CD4-positive, alpha-beta T cell treated with Interleukin-4 for 1 hour (primary cell): Measurements from ENCODE around the gene CPLX1.
A peak's percentile ranks its signal among the peaks of the same experiment; 100 is the strongest.
"Not testable (repeated sequence)": the region's sequence is repeated elsewhere in the genome, so short reads cannot be mapped to it uniquely, and the experiment has no call there.

Experiments
- DNase-seq, 2 donors: peaks; one replicate each; pipeline ENCODE4 v3.0.0-alpha.2; 2020 to 2022

The CPLX1 gene

DNA sequence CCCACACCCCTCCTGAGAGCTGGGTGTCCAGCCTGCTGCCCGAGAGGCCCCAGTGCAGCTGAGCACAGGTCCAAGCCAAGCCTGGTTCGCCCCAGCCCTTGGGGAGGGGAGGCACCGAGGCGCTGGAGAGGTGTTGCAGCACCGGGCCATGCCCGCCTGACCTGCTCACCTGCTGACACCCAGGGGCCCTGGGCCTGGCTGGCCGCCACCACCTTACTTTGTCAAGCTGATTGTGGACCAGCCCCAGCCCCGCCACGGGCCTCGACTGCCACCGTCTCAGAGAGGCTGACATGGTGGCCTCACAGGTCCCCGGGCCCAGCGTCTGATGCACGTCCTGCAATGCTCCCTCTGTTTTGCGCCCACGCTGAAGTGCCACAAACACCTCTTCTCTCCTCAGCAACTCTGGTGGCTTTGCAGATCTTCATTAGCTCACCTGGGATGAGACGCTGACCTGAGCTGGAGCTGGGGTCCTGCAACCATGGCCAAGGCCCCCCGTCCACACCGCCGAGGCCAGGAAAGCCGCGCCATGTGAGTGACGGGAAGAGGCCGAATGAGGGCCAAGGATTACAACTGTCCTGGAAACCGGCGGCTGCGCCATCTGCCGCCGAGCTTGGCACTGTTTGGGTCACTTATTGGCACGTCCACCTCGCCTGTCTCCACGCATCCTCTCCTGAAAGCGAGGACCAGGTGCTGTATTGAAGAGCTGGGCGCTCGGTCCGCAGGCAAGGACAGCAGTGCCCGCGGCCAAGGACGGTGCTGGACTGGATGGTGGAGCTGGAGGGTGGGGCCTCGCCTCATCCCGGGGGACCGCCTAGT lies 7.6 kb downstream of the CPLX1 start:
- no peak for DNase-seq

DNA sequence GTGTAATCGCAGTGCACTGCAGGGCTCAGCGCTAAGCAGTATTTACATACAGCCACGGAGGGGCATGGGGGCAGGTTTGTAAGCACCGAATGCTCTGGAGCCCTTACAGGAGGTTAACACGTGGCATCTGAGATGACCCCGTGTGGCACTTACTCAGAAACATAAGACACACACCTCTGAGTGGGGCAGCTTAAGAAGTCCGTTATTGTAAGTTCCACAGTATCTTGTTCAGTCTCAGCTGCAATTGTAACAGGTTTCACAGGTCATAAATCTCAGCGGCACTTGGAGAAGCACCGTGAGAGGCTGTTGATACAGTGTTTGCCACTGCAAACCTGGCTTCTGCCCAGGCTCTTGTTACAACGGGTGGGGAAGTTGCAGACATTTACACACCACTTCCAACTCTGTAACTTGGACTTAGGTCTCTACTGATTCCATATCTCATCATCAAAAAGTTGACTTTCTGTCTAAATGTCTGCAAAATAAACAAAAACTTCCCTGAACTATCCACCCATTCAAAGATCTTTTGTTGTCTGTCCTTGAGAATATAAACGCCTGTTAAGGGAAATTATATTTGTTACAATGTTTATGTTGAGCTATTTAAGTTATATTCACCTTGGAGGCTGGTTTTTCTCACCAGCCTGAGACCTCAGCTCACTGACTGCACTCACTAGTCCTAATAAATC lies 10.3 kb downstream of the CPLX1 start:
- DNase-seq, result no peak

DNA sequence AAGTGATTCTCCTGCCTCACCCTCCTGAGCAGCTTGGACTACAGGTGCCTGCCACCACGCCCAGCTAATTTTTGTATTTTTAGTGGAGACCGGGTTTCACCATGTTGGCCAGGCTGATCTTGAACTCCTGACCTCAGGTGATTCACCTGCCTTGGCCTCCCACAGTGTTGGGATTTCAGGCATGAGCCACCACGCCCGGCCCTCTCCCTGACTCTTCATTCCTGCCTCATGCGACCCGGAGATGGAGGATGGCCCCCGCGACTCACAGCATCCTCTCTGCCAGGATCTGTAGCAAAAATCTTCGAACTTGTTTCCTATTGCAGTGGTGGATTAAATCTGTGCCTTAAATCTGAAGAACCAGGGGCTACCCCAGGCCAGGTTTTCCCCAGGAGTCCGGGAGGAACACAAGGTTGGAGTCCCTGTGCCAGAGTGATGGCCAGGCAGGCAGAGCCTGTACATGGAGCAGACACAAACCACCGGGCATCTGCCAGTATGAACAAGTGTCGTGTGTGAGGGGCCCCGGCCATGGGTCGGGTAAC lies 11.5 kb downstream of the CPLX1 start:
- no peak for DNase-seq

DNA sequence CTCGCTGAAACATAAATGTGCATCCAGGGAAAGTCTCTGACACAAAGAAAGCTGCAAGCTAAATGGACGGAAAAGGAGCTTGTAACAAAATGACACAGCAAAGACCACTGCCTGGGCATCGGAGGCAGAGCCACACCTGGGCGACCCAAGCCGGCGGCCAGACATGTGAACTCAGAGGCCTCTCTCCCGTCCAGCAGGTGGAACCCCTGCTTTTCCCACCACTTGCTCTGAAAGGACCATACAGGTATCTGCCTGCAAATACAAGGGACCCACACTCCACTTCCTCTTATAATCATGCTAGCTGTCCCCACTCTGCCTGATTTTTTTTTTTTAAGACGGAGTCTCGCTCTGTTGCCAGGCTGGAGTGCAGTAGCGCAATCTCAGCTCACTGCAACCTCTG lies 12.0 kb downstream of the CPLX1 start:
- no peak for DNase-seq

DNA sequence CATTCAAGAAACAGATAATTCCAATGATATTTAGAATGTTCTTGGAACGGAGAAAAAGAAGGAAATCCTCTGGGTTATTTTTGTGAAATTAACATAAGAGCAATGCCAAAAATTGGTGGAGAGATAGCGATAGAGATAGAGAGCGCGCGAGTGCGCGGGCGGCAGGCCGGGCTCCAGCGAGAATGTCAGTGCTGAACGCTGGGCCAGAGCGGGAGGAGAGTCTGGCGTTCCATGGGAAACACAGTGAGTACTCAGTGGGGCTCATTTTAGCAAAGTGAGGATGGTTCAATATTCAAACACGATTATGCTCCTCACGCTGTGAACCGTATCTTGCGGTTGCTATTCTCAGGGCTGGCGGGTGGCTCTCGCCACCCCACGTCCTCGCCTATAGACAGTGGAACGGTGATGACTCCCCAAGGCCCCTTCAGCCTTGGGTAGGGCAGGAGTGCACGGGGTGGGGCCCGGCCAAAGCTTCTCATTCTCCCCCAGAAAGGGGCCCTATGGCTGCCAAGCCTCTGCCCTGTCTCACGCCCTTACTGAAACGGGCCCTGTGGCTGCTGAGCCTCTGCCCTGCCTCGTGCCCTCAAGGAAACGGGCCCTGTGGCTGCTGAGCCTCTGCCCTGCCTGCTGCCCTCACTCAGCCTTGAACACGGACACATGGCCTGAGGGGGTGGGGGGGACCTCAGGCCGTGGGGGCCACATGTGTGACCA lies 16.9 kb downstream of the CPLX1 start:
- DNase-seq, result no peak

DNA sequence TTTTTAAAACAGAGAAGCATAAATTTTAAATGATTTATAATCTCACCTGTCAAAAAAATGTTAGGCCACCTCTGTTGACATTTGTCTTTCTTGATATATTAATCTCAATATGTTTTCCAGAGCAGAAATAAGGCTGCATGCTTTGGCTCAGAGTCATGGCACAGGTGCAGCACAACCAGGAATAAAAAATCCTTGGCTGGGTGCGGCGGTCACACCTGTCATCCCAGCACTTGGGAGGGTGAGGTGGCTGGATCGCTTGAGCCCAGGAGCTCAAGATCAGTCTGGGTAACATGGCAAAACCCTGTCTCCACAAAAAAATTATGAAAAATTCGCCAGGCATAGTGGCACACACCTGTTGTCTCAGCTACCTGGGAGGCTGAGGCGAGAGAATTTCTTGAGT lies 18.1 kb downstream of the CPLX1 start:
- no peak for DNase-seq

DNA sequence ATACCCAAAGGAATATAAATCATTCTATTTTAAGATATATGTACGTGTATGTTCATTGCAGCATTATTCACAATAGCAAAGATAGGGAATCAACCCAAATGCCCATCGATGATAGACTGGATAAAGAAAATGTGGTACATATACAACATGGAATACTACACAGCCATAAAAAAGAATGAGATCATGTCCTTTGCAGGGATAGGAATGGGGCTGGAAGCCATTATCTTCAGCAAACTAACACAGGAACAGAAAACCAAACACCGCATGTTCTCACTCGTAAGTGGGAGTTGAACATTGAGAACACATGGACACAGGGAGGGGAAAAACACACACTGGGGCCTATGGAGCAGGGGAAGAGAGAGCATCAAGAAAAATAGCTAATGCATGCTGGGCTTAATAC lies 18.9 kb downstream of the CPLX1 start:
- DNase-seq, result not testable (repeated sequence)

DNA sequence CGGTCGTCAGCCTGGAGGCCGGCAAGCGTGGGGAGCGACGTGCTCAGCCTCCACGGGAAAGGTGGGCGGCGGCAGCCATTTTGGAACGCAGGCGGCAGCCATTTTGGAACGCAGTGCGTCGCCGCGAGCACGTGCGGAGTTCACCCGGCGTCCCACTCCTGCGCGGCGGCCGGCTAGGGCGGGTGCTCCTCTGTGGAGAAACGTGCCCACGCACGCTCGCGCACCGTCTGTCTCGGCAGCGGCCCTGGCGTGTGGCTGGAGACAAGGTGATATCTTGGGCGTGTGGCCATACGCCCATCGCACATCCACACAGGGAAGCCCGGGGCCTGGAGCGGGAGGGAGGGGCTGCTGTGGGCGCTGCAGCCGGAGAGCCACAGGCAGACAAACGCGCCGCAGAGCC lies 21.1 kb downstream of the CPLX1 start:
- DNase-seq, result no peak

DNA sequence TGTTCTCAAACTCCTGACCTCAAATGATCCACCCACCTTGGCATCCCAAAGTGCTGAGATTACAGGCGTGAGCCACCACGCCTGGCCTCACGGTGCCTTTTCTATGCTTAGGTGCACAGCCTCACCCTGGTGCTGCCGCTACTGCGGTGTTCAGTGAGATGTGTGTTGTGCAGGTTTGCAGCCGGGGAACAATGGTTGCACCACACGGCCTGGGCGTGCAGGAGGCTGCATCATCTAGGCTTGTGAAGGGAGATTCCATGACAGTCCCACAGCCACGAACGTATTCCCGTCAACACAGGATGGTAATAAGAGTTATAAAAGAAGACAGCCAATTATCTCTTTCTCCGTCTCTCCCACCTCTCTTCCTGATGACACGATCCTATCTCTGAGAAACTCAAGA lies 22.0 kb downstream of the CPLX1 start:
- no peak for DNase-seq

DNA sequence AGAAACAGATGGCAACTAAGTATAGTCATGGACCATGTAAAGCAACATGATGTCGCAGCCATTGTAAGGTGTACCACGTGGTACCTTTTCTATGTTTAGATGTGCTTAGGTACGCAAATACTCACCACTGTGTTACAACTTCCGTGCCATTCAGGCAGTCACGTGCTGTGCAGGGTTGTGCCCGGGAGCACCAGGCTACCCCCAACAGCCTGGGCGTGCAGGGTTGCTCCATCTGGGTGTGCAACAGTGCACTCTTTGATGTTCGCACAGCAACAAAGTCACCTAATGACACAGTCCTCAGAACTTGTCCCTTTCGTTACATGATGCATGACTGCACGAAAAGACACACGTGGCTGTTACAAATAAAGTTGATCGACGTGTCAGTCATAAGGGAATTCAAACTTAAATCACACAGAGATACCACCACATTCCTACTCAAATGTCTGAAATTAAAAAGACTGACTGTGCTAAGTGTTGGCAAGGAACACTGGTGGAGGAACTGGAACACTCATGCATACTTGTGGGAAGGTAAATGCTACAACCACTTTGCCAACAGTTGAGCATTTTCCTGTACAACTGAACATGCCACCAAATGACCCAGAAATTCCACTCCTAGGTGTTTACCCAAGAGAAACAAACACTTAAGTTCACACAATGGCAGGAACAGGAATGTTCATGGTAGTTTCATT lies 24.3 kb downstream of the CPLX1 start:
- no peak for DNase-seq

DNA sequence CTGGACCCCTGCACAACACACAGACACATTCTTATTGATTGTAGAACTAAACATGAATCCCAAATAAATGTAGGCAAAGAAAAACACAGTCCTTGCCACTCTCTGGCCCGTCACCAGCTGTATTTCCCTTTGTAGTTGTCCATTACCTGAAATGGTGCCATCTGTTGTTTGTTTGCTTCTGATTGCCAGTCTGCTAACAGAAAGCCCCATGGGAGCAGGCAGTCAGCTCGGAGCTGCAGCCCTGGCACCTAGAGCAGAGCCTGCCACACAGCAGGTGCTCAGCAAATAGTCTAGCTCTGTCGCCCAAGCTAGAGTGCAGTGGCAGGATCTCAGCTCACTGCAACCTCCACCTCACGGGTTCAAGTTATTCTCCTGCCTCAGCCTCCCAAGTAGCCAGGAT lies 28.9 kb downstream of the CPLX1 start:
- DNase-seq, result no peak

DNA sequence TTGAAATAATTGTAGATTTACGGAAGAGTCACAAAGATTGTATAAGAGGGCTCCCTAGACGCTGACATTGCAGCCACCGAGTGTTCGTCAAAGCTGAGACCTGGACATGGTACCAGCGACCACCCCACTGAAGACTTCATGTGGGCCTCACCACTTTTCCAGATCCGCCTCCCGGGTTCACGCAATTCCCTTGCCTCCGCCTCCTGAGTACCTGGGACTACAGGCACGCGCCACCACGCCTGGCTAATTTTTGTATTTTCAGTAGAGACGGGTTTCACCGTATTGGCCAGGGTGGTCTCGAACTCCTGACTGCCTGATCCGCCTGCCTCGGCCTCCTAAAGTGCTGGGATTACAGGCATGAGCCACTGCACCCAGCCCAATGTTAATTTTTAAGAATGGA lies 29.7 kb downstream of the CPLX1 start:
- DNase-seq, result no peak

DNA sequence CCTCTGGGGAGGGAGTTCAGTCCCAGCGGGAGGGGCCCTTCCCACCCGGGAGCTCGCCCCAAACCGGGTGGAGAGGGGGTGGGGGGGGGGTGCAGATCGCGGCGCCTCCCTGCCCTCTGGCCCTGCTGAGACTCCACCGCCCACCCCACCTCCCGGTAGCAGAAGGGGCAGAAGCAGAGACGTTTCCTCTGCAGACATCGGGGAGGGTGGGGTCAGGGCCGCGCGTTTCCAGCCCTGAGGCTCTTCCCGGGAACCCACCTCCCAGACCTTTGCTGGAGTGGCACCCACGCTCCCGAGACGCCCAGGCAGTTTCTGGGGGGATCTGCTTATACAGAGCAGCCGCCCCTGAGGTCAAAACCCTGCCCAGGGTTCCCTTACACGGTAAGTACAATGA lies 30.2 kb downstream of the CPLX1 start:
- no peak for DNase-seq

DNA sequence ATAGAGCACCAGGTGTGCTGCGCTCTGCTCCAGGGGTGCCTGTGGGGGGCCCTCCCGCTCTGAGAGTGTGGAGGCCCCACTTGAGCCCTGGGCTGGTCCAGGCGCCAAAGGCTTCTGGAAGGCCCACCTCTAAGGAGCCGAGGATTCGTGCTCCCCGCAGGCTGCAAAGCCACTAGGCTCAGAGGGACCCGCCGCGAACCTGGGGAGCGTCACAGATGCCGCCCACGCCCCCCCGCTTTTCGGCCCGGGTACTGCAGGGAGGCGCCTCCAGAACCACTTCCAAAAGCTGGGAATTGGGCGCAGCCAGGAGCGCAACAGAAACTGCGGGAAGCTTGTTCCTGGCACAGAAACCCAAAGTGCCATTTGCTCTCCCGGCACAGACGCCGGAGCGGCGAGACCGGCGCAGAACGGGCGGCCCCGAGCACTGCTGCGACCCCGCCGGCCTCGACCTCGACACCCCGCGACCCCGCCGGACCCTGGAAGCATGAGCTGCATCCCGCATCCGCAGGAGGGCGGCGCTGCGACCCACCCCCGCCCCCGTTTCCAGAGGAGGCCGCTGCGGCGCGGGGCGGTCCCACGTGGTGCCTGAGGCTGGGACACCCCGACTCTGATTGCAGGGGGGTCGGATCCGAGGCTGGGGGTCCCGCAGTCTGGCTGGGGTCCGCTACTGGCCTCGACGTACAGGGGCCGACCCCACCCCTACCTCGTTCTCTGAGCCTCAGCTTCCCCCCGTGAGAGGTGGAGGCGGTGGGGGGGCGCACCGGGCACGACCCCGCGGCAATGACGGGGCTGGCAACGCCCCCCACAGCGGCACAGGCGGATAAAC lies 30.8 kb downstream of the CPLX1 start:
- DNase-seq, result no peak

DNA sequence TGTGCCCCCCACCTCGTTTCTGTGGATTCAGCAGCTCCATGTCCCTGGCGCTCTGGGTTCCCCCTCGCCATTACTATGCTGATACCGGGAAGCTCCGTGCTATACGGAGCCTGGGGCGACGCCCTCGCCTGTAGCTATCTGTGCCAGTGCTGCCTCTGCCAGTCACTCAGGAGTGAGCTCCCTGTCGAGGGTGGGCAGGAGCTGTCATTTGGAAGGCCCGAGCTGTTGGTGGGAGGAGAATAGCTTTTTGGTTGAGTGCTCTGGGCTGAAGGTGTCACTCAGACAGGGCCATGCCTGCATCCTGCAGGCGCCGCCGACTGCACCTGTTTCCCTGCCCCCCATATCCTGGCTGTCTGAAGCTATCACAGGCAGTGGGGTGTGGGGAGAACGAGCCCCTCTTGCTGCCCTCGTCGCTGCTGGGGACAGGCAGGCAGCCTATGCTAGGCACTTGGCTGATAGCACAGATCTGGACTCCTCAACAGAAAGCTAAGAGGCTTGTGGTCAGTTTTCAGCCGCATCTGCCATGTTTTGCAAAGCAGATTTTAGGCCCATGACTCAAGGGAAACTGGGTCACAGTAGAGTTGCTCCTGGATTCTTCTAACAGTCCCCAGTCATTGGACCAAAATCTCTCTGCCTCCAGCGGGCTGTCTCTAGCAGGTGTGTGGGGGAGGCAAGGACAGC lies 31.8 kb downstream of the CPLX1 start:
- DNase-seq, result no peak

DNA sequence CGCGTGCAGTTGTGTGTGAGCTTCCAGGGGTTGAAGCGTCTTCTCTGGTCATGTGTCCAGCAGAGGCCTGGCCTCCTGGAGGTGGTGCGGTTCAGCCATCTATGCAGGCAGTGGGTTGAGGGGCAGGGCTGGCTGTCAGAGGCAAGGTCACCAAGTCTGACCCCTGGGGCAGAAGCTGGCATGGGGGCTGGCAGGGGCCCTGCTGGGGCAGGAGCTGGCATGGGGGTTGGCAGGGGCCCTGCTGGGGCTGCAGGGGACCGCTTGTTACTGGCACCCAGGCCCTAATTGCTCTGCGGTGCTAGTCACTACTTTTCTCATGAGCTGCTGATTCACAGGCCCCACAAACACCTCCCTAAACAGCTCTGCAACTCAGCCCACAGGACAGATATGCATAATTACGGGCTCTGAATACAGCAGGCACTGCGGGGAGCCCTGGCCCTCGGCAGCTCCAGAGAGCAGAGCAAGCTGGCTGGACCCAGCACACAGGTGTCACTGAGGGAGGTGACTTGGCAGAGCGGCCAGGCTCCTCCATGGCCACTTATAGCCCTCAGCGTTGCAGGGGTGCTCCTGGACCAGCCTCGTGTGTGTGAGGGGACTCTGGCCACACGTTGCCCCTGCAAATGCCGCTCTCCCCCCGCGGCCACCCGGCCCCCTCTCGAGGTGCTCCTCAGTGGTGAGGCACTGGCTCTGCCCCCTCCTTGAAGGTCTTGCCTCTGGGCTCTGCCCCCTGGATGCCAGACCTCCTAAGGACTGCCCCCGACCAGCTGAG lies 32.7 kb downstream of the CPLX1 start:
- DNase-seq, result no peak

DNA sequence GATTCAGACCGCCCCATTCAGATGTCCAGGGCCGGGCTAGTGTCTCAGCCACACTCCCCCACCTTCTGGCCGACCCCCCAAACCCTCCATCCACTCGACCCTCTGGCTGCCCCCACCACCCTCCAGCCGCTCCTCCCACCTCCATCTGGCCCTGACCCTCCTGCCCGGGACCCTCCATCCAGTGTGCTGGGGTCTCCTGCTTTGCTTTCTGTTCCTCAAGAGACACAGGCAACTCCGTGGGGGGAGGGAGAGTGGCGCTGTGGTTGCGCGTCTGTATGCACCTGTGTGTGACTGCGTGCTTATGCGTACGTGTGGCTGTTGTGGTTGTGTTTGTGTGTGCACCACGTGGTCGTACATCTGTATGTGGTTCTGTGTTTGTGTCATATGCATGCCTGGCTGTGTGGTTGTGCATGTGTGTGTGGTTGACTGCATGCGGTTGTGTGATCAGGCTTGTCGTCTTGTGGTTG lies 33.3 kb downstream of the CPLX1 start:
- DNase-seq, result peak; percentile 35 to 49

DNA sequence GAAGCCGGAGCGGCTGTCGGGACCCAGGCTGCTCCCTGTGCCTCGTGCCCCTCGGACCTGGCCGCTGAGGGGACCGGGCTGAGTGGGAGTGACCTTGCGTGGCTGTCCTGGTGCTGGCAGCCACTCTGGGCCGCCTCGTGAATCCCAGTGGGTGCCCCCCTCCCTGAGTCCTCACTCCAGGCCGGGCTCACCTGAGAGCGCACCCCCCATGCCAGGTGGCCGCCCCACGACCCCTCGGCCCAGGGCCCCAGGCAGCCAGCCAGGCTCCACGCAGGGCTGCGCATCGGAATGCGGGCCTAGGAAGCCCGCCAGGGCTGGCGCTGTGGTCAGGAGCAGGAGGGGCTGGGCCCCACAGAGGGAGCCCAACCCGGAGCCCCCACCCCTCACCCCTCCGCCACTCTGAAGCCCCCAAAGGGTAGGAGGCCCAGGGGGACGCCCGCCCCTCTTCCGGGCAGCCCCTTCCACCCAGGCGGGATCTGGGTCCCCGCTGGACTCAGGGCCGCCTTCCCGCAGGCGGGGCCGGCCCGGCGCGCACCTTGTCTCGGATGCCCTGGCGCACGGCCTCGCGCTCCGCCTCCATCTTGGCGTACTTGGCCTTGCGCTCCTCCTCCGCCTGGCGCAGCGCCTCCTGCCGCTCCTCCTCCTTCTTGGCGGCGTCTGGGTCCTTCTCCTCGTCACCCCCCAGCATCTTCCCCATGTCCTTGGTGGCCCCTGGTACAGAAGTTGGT lies 33.9 kb downstream of the CPLX1 start:
- DNase-seq, result peak in 1 of 2 donors; percentile 37

DNA sequence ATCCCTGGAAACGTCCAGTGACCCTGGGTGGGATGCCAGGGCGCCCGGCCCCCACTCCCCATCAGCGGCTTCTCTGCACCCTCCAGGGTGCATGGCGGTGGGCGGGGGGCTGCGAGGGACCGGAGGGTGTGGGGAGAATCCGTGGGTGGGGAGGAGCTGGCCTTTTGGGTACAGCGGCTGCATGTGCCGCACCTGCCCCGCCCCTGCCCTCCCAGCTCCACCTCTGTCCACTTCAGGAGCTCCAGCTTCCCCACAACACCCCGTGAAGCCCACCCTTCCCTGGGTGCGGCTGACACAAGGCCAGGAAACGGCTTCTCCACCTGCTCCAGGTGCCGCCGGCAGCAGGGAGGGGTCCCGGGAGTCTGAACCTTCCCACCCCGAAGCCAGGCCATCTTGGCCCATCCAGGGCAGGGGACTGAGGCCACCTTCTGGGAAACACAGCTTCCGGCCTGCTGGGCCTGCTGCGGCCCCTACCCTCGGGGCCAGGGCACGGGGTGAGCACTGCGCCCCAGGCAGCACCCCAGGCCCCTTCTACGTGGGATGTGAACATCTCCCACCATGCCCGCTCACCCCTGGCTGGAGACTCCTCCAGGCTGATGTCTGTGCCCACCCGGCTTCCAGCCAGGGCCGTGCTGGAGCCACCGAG lies 34.6 kb downstream of the CPLX1 start:
- DNase-seq, result no peak
